ENCODE measurements around the gene SDR42E2.

GRCh38 chr16:22229889-22230288 lies 67.6 kb downstream of the SDR42E2 start:
- TF ChIP-seq POLR2A (IDR thresholded peaks at IDR 0.05) (no peak), POLR2AphosphoS5 (IDR thresholded peaks at IDR 0.05) (no peak)
- TF ChIP-seq, protein P1, sequence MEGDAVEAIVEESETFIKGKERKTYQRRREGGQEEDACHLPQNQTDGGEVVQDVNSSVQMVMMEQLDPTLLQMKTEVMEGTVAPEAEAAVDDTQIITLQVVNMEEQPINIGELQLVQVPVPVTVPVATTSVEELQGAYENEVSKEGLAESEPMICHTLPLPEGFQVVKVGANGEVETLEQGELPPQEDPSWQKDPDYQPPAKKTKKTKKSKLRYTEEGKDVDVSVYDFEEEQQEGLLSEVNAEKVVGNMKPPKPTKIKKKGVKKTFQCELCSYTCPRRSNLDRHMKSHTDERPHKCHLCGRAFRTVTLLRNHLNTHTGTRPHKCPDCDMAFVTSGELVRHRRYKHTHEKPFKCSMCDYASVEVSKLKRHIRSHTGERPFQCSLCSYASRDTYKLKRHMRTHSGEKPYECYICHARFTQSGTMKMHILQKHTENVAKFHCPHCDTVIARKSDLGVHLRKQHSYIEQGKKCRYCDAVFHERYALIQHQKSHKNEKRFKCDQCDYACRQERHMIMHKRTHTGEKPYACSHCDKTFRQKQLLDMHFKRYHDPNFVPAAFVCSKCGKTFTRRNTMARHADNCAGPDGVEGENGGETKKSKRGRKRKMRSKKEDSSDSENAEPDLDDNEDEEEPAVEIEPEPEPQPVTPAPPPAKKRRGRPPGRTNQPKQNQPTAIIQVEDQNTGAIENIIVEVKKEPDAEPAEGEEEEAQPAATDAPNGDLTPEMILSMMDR (IDR thresholded peaks at IDR 0.05): no peak
